Stimulated activated CD4-positive, alpha-beta T cell treated with anti-CD3 and anti-CD28 coated beads, Interleukin-12 subunit alpha, Interleukin-12 subunit beta, amount 100 ng/mL, for 24 hours (primary cell): ENCODE results near the gene GPRIN2.
"Not testable (repeated sequence)": the region's sequence is repeated elsewhere in the genome, so short reads cannot be mapped to it uniquely, and the experiment has no call there.

ENCODE experiments used
- DNase-seq, 2 experiments: peaks; one replicate each; pipeline ENCODE4 v3.0.0-alpha.2; 2020; ENCODE audit warnings: low read depth in 2 of 2

GPRIN2 gene

DNA sequence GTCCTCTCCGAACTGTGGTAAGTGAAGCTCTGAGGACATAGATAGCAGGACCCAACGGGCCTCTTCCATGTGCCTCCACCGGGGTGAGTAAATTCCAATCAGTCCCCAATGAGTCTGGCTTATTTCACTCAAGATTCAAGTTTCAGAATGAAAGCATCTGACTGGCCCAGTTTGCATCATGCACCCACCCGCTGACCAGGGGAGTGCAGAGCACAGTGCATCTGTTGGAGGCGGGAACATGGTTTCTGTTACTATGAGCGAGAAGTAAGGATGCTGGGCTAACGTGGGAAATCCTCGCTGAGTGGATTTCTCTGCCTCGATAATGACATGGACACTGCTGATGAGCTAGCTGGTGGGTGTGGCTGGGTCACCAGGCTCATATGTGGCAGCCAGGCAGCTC lies 10.7 kb upstream of the GPRIN2 start:
- DNase-seq: not testable (repeated sequence)

DNA sequence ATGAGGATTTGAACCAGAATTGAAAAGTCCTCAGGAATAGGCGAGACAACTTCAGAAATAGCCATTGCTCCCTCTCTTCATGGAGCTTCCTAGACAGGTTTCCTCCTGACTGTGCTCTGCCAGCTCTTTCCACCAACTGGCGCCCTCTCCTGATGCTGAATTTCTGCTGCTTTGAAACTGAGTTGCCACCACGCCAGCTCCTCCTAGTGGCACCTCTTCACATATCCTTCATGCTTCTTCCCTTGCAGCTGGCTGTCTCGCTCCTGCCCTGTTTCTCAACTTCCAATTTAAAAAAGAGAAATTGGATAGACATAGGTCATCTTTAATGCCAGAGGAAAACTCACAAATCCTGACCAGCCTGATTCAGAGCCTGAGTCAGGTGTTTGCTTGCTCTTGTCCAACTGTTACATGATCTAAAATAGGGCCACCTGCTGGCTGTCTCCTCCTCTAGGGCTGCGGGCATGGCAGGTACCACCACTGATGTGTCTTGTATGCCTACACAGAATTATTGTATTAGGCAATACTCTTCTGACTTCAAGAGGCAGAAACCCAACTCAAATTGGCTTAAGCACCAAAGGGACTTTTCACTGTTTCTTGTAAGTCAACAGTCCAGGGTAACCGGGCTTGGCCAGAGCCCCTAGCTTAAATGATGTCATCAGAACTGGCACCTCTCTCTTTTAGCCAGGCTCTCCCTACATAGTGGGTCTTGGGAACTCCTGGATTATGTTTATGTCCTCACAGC lies 9.3 kb upstream of the GPRIN2 start:
- peak in 1 of 2 experiments; percentile 41 for DNase-seq

DNA sequence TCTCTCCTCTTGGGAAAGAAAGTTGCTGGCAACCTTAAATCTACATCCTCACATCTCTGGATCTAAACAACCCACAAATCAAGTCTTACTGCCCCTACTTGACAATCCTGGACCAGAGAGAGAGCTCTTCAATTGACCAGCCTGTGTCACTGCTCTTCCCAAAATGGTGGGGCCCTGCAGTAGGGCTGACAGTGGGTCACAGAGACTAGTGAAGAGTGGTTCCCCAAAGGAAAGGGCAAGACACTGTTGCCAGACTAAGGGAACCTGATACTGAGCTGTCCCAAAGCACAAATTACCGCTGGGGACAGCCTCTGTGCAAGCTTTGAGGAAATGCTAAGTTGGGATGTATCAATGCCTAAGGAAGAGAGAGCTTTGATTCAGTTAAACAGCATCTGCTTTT lies 4.5 kb upstream of the GPRIN2 start:
- no peak for DNase-seq

DNA sequence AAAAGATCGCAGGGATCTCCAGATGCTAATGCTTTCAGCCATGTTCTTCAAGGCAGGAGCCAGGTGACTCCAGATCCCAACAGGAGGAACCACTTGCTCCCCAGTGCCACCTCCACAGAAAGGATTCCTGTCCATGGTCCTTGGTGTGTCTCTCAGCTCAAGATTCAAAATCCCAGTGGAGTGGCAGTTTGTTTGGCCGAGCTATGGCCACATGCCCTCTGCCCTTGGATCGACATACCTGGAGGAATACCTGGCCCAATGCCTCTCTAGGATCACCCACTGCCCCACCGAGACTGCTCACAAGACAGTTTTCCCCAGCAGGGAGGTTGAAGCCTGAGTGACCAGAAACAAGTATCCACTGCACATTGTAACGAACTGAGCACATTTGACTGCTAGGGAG lies 3.9 kb upstream of the GPRIN2 start:
- no peak for DNase-seq

DNA sequence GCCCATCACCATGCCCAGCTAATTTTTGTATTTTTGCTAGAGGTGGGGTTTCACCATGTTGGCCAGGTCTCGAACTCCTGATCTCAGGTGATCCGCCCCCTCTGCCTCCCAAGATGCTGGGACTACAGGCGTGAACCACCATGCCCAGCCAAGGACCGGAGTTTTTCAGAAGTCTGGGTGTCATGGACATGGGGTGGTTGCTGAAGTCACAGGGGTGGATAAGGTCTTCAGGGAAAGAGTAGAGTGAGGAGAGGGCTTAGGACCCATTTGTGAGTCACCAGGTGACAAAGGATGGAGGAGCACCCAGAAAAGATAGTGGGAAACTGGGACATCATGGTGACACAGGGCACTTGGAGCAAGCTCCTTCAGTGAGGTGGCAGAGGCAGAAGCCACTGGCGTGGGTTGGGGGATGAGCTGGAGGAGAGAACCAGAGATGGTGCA lies 2.8 kb upstream of the GPRIN2 start:
- DNase-seq: no peak

DNA sequence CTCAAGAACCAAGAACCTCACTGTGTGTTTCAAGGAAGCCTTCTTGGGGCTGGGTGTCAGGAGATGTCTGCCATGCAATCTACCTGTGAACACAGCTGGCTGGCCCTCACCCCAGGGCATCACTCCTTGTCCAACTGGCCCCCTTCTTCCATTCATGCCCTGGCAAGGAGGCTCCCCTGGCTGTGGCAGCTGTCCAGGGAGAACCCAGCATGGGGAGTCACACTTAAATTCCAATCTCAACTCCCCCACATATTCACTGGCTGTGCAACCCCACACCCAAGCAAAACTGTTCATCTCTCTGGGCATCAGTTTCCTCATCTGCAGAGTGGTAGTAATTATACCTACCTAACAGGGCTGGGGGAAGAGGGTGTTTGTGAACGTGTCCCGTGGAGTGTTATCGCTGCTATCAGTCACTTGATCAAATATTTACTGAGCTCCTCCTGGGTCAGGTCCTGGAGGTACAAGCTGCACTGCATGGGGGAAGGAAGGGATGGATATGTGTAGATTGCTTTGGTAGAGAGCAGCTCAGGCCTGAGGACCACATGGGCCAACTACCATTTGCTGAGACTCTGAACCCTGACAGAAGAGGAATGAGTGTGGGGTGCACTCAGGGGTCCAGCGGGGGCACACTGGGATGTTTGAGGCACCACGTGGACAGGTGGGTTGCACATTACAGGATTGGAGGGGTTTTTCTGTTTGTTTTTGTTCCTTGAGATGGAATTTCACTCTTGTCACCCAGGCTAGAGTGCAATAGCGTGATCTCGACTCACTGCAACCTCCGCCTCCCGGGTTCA lies 2.1 kb upstream of the GPRIN2 start:
- DNase-seq: no peak

DNA sequence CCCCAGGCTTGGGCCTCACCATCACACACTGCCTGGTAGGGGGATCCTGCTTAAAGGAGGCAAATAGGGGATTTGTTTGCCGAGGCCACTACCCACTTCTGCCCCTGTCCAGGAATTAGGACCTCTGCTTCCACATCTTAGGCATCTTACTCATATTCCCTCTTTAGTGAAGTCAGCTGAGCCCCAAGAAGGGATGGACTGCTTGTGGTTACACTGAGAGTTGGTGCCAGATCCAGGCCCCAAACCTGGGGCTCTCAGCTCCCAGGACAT lies 1.6 kb upstream of the GPRIN2 start:
- DNase-seq: no peak

- DNase-seq: no peak
Observed at GRCh38 chr10:46557319-46558121, 1.1 kb upstream of the GPRIN2 start.

DNA sequence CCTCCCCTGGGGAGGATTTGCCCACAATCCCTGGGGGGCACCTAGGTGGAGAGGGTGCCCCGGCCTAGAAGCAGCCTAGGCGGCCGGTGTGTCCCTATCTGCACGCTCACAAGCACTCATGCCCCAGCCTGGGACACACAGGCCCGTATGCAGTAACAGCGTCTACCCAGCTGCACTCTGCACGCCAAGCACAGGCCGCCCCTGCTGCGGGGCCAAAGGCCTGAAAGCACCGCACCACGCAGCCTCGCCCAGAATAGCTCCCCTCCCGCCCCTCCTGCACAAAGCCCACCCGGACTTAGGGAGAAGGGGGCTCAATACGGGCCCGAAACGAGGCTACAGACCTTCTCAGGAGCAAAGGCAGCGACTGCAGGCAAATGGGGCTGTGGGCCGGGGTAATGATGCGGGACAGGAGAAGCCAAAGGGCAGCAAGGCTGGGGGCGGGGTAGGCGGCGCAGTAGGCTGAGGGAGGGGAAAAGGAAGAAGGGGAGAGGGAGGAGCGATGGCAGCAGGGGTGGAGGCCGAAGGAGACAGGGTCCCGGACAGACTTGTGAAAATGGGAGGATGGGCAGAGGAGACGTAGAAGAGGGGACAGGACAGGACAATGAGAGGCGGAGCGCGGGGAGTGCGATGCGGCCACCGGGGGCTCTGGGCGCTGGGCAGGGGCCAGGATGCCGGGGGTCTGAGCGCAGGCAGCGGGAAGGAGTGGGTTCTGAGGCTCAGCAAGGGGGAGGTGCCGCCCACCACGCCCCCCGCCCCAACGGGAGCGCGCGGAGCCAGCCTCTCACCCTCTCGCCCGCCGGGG lies 544 bp downstream of the GPRIN2 start:
- DNase-seq: no peak

DNA sequence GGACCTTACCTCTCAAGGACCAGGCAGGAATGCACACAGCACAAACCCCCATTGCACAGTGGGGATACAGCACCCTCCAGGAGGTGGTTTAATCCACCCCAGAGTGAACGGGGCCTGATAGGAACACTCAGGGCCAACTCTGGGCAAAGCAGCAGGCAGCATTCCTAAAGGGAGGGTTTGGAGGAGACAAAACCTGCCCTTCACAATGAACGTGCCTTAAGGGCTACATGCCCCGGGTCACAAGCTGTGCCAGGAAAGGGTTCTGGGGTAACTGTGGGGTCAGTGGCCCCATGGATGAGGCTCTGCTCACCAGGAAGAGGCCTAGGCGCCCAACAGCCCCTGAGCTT lies 1.1 kb downstream of the GPRIN2 start:
- DNase-seq: no peak

DNA sequence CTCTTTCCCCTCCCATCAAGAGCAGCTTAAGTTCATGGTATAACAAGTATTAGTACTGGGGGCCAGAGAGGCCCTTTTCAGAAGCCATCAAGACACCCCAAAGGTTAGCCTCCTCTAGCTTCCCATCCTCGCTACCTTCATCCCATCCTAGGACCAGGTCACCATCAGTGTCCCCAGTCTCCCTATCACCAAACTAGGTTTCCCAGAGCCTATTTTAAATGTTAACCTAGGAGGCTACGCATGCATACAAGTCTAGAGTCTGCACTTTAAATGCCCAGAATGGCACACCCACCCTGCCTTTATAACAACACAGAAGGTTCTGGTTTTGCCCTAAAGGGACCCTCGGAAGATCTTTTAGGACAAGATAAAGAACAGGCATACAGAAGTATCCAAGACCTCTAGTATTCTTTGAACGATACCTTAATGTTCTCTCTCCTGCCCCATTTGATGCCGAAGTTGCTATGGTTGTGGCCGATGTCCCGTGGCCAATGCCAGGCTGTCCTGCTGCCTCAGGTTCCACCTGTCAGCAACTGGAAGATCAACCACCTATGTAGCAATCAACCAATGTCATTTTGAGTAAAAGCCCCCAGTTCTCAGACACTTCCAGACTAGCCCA lies 2.2 kb downstream of the GPRIN2 start:
- DNase-seq: no peak

DNA sequence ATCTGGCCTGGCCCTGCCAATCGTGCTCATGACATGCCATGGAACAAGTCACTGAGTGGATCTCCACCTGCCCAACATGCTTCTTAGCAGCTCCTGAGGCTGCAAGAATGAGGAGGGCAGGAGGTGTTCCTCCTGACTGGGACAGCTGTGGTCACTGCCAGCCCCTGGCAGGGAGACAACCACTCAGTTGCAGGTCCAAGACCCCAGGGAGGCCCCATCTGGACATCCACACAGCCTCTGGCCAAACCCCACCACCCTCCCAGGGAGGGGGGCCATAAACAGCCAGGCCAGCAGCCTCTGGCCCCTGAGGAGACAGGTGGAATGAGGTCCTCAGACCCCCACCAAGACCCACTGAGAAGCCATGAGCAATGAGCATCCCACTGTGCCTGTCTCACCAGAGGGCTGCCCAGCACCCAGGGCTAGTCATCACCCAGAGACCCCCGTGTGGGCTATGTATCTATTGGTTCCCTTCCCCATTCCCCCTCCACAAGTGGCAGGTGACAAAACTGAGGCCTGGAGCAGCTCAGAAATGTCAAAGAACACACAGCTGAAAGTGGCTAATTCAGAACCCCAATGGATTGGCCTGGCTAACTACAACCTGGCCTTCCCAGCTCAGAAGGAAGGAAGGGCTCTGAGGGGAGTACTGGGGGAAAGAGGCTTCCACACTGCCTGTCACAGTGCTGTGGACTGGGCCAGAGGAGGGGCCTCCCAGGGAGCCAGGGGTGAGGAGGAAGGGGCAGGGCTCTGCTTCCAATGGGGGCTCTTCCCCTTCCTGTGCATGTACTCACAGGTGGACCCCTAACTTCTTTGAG lies 3.0 kb downstream of the GPRIN2 start:
- no peak for DNase-seq

- no peak for DNase-seq
Observed at GRCh38 chr10:46552526-46553237, 3.8 kb downstream of the GPRIN2 start.

GRCh38 chr10:46551701-46552525 lies 4.5 kb downstream of the GPRIN2 start:
- no peak for DNase-seq

GRCh38 chr10:46550795-46551700 lies 5.4 kb downstream of the GPRIN2 start:
- DNase-seq: no peak

- no peak for DNase-seq
Observed at GRCh38 chr10:46550076-46550790, 6.2 kb downstream of the GPRIN2 start.
